Brain microvascular endothelial cell (primary cell): Measurements from ENCODE around the gene RPS13.
A peak's percentile ranks its signal among the peaks of the same experiment; 100 is the strongest.
"Not testable (repeated sequence)": the region's sequence is repeated elsewhere in the genome, so short reads cannot be mapped to it uniquely, and the experiment has no call there.

Source experiments
- DNase-seq: peaks from one replicate; pipeline ENCODE4 v3.0.0-alpha.2; 2020
- H3K27ac ChIP-seq: fragments of 250-450 bp; sonication (Bioruptor Pico); 2 replicates; pipeline ENCODE4 v1.5.1; 2020; ENCODE audit warnings: mild to moderate bottlenecking, moderate library complexity
- H3K27me3 ChIP-seq: fragments of 250-450 bp; sonication (Bioruptor Pico); replicated peaks from 2 replicates; pipeline ENCODE4 v1.5.1; 2020; ENCODE audit warnings: mild to moderate bottlenecking
- H3K36me3 ChIP-seq: fragments of 250-450 bp; sonication (Bioruptor Pico); replicated peaks from 2 replicates; pipeline ENCODE4 v1.5.1; 2020; ENCODE audit warnings: mild to moderate bottlenecking
- H3K4me3 ChIP-seq: 2 replicates; pipeline ENCODE4 v1.5.1; 2011; ENCODE audit warnings: low read depth, mild to moderate bottlenecking, control low read depth, low read length, moderate library complexity
- in situ Hi-C: cut with HindIII; loops from 2 replicates; pipeline ENCODE4 v1.10.0; 2017; ENCODE audit warnings: low sequenced_read_pairs, low pct_ligation_motif_present
- TF ChIP-seq, protein P1 (sequence below): IDR thresholded peaks from 2 replicates; pipeline ENCODE4 v1.5.1; 2011; ENCODE audit warnings: low read depth, mild to moderate bottlenecking, moderate library complexity, low read length, control low read depth, inconsistent platforms; ENCODE audit errors: missing control alignments

The RPS13 gene

DNA sequence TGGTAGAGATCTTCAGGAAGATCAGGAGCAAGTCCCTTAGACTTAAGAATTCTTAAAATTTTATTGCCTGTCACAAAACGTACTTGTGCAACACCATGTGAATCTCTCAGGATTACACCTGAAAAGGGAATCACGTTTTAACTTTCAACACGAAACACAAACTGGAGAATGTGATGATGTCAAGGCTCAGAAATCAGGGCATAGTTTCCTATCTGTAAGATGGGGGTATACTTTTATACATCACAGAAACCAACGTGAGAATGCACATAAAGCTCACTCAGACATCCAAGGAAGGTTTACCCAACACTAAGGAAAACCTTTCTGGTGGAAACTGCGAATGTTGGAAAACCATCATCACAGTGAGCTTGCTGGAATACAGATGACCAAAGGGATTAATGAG, 2.0 kb downstream of the RPS13 start:
- Histone ChIP-seq H3K4me3 (peak overlapping the region; percentile 31), H3K27me3 (no peaks in the 10 kb centered on the region), H3K27ac (no peak overlapping the region), H3K36me3 (peaks cover 33% of the 10 kb centered on the region)
- DNase-seq, result no peak
- TF ChIP-seq, protein P1, sequence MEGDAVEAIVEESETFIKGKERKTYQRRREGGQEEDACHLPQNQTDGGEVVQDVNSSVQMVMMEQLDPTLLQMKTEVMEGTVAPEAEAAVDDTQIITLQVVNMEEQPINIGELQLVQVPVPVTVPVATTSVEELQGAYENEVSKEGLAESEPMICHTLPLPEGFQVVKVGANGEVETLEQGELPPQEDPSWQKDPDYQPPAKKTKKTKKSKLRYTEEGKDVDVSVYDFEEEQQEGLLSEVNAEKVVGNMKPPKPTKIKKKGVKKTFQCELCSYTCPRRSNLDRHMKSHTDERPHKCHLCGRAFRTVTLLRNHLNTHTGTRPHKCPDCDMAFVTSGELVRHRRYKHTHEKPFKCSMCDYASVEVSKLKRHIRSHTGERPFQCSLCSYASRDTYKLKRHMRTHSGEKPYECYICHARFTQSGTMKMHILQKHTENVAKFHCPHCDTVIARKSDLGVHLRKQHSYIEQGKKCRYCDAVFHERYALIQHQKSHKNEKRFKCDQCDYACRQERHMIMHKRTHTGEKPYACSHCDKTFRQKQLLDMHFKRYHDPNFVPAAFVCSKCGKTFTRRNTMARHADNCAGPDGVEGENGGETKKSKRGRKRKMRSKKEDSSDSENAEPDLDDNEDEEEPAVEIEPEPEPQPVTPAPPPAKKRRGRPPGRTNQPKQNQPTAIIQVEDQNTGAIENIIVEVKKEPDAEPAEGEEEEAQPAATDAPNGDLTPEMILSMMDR, result no peak
- in situ Hi-C loops, result no loop called here

DNA sequence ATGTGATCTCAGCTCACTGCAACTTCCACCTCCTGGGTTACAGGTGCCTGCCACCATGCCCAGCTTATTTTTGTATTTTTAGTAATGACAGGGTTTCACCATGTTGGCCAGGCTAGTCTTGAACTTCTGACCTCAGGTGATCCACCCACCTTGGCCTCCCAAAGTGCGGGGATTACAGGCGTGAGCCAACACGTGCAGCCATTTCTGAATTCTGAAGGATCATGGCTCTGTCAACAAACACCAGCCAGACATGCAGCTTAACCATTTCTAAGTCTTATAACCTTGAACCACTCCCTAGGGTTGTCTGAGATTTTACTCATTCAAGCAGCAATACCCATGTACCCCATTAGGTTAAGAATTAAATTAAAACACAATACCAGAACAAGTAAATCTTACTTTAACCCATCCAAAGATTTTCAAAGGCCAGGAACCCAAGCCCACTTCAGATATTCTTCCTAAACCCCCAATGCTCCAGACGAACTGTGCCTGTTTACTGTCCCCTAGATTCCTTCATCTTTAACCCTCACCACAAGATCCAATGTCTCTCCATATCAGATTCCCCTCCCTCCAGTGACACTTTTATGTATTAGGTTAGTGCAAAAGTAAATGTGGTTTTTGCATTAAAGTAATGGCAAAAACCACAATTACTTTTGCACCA, 4.0 kb downstream of the RPS13 start:
- DNase-seq, result no peak
- Histone ChIP-seq H3K36me3 (peaks cover 33% of the 10 kb centered on the region), H3K27ac (no peak overlapping the region), H3K27me3 (no peaks in the 10 kb centered on the region), H3K4me3 (no peak overlapping the region)
- TF ChIP-seq, protein P1, result no peak
- in situ Hi-C loops, result no loop called here

GRCh38 chr11:17067417-17067816, 10.1 kb downstream of the RPS13 start:
- no peaks in the 10 kb centered on the region for H3K27me3 ChIP-seq
- no peaks in the 10 kb centered on the region for H3K36me3 ChIP-seq
- no peak overlapping the region for H3K27ac ChIP-seq
- TF ChIP-seq, protein P1, result no peak
- no peak for DNase-seq
- in situ Hi-C loops, result loop anchor here (10.0 kb wide), 1 partner anchor 123 kb away; no protein-coding TSS in a partner anchor
- H3K4me3 ChIP-seq, result no peak overlapping the region

- TF ChIP-seq, protein P1, result no peak
Measured at GRCh38 chr11:17066691-17067090, 10.8 kb downstream of the RPS13 start.

GRCh38 chr11:17063171-17064002, 14.1 kb downstream of the RPS13 start:
- no peak overlapping the region for H3K27ac ChIP-seq
- peak; percentile 50 for DNase-seq
- no peak overlapping the region for H3K4me3 ChIP-seq
- in situ Hi-C loops, result loop anchor here (10.0 kb wide), 1 partner anchor 119 kb away; no protein-coding TSS in a partner anchor
- TF ChIP-seq, protein P1, result peak; percentile 97
- no peaks in the 10 kb centered on the region for H3K27me3 ChIP-seq
- H3K36me3 ChIP-seq, result no peaks in the 10 kb centered on the region

More at GRCh38 chr11:17066691-17067090, 10.8 kb downstream of the RPS13 start:
- in situ Hi-C loops, result loop anchor here (10.0 kb wide), 1 partner anchor 122 kb away; no protein-coding TSS in a partner anchor
- Histone ChIP-seq H3K4me3 (no peak overlapping the region), H3K36me3 (no peaks in the 10 kb centered on the region), H3K27ac (no peak overlapping the region), H3K27me3 (no peaks in the 10 kb centered on the region)
- no peak for DNase-seq

GRCh38 chr11:17051146-17051545, 26.3 kb downstream of the RPS13 start:
- DNase-seq, H3K36me3 ChIP-seq, in situ Hi-C loops, H3K27ac ChIP-seq, H3K4me3 ChIP-seq, H3K27me3 ChIP-seq: not testable (repeated sequence)

DNA sequence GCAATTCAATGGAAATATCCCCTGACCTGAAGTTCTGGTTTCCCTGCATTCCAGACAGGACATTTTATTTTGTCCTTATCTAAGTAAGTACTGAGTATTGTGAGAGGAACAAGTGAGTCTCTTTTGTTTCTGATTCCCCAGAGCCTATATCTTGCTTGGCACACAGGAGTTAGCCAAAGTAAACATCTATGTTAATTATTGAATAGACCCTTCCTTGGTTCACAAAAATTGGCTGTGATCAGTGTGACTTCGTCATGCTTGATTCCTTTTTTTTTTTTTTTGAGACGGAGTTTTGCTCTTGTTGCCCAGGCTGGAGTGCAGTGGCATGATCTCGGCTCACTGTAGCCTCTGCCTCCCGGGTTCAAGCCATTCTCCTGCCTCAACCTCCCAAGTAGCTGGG, 29.0 kb downstream of the RPS13 start:
- in situ Hi-C loops, H3K4me3 ChIP-seq, H3K36me3 ChIP-seq, DNase-seq, H3K27ac ChIP-seq, H3K27me3 ChIP-seq: not testable (repeated sequence)
